GM18505 (cell line): ENCODE results near the gene SMIM21.

ENCODE experiments used
- ATAC-seq: cut with Tn5 transposase; IDR thresholded peaks from one replicate; pipeline ENCODE4 v1.9.1; 2021; ENCODE audit not compliant: unreplicated experiment
- POLR2A ChIP-seq: IDR thresholded peaks from 4 replicates; pipeline ENCODE4 v1.6.1; 2011; ENCODE audit warnings: borderline replicate concordance; ENCODE audit not compliant: insufficient read depth, insufficient read length; ENCODE audit errors: extremely low read depth

Gene SMIM21

GRCh38 chr18:75454022-75454795 is 26.7 kb upstream of the SMIM21 start:
- no peak for TF ChIP-seq POLR2A
- no peak for ATAC-seq

- TF ChIP-seq POLR2A, result no peak
- no peak for ATAC-seq
These were observed 23.4 kb upstream of the SMIM21 start for GRCh38 chr18:75450906-75451305.

GRCh38 chr18:75441896-75442295 is 14.4 kb upstream of the SMIM21 start:
- no peak for ATAC-seq
- no peak for TF ChIP-seq POLR2A

GRCh38 chr18:75439348-75439747 is 11.8 kb upstream of the SMIM21 start:
- no peak for ATAC-seq
- TF ChIP-seq POLR2A, result no peak

- TF ChIP-seq POLR2A, result no peak
- no peak for ATAC-seq
These were observed 11.4 kb upstream of the SMIM21 start for GRCh38 chr18:75438891-75439290.

- no peak for ATAC-seq
- TF ChIP-seq POLR2A, result no peak
These were observed 10.5 kb upstream of the SMIM21 start for GRCh38 chr18:75437979-75438378.

GRCh38 chr18:75433098-75433497 is 5.6 kb upstream of the SMIM21 start:
- no peak for ATAC-seq
- no peak for TF ChIP-seq POLR2A

GRCh38 chr18:75429975-75430374 is 2.5 kb upstream of the SMIM21 start:
- no peak for ATAC-seq
- no peak for TF ChIP-seq POLR2A

GRCh38 chr18:75428490-75428889 is 987 bp upstream of the SMIM21 start:
- ATAC-seq, result no peak

GRCh38 chr18:75422341-75422910 is 5.1 kb downstream of the SMIM21 start:
- TF ChIP-seq POLR2A, result no peak
- ATAC-seq, result no peak

More at GRCh38 chr18:75428490-75428889, 987 bp upstream of the SMIM21 start:
- no peak for TF ChIP-seq POLR2A

GRCh38 chr18:75421656-75422055 is 5.8 kb downstream of the SMIM21 start:
- TF ChIP-seq POLR2A, result no peak
- ATAC-seq, result no peak

- TF ChIP-seq POLR2A, result no peak
- ATAC-seq, result no peak
These were observed 9.1 kb downstream of the SMIM21 start for GRCh38 chr18:75418293-75419005.

- no peak for ATAC-seq
- no peak for TF ChIP-seq POLR2A
These were observed 16.9 kb downstream of the SMIM21 start for GRCh38 chr18:75410611-75411010.

GRCh38 chr18:75409806-75410205 is 17.7 kb downstream of the SMIM21 start:
- no peak for TF ChIP-seq POLR2A
- ATAC-seq, result no peak
